ENCODE measurements around the gene PASK.

PASK gene

DNA sequence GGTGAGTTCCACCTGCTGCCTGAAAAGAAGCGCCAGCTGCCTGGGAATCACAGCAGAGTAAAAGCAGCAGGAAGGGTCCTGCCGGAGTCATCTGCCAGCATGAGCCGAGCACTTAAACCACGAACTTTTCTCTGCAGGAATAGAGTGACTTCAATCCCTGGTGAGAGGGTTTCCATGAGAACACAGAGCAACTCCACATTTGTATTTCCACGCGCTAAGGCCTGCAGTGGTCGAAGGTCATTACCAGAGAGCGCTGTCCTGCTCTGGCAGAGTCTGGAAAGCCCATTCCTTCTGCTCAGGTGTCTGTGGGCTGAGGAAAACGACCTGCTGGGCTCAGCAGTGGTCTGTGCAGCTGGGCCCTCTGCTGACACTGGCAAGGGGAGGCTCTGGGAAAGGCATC, 6.7 kb downstream of the PASK start:
- DNase-seq (ENCODE audit: low read depth), result no peak
- H3K4me3 ChIP-seq (ENCODE audit: low read depth, low read length), result no peak overlapping the region
- TF ChIP-seq CTCF (IDR thresholded peaks at IDR 0.05; ENCODE audit: low read depth, low read length, missing control alignments), result no peak
- in situ Hi-C loops (cut with HindIII; ENCODE audit: low sequenced_read_pairs), result loop anchor here (5.0 kb wide), 1 partner anchor 45 kb away; no protein-coding TSS in a partner anchor

DNA sequence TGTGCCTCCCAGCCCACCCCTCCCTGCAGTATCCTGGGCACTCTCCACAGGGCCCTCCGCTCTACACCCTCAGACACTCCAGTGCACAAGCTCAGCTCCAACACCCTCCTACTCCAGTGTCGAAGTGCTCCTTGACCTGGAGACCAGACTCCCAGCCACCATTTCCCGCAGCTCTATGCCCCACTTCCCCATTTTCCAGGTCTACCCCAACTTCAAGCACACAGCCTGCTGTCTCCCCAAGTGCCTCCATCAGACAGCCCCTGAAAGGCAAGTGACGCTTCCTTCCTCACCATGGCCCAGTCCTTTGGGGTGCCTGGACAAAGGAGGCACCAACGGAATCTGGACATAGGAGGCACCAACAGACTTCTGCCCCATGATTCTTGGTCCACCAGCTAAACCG, 7.2 kb downstream of the PASK start:
- no peak overlapping the region for H3K4me3 ChIP-seq (ENCODE audit: low read depth, low read length)
- DNase-seq (ENCODE audit: low read depth), result no peak
- TF ChIP-seq CTCF (IDR thresholded peaks at IDR 0.05; ENCODE audit: low read depth, low read length, missing control alignments), result no peak
- in situ Hi-C loops (cut with HindIII; ENCODE audit: low sequenced_read_pairs), result loop anchor here (5.0 kb wide), 1 partner anchor 45 kb away; no protein-coding TSS in a partner anchor

- H3K4me3 ChIP-seq (ENCODE audit: low read depth, low read length), result no peak overlapping the region
- no peak for DNase-seq (ENCODE audit: low read depth)
- in situ Hi-C loops (cut with HindIII; ENCODE audit: low sequenced_read_pairs), result loop anchor here (5.0 kb wide), 1 partner anchor 44 kb away; no protein-coding TSS in a partner anchor
- no peak for TF ChIP-seq CTCF (IDR thresholded peaks at IDR 0.05; ENCODE audit: low read depth, low read length, missing control alignments)
Observed at GRCh38 chr2:241141214-241141770, 8.0 kb downstream of the PASK start.

DNA sequence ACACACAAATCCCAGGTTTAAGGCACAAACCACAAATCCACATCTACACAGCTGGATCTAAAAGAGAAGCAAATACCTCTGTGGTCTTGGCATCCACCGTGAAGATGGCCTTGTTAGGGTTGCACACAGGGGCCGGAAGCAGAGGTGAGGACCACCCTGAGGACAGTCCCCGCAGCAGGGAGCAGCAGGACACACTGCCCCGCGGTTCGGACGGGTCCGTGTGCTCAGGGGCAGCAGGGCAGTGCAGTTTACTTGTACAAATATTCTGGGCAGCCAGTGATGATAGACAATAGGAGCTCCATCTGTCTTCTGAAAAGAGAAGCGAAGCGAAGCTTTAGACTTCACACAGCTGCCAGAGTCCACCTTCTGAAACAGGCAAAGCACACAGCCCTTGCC, 8.8 kb downstream of the PASK start:
- no peak overlapping the region for H3K4me3 ChIP-seq (ENCODE audit: low read depth, low read length)
- TF ChIP-seq CTCF (IDR thresholded peaks at IDR 0.05; ENCODE audit: low read depth, low read length, missing control alignments), result no peak
- DNase-seq (ENCODE audit: low read depth), result no peak
- in situ Hi-C loops (cut with HindIII; ENCODE audit: low sequenced_read_pairs), result loop anchor here (5.0 kb wide), 1 partner anchor 43 kb away; no protein-coding TSS in a partner anchor

- no peak for TF ChIP-seq CTCF (IDR thresholded peaks at IDR 0.05; ENCODE audit: low read depth, low read length, missing control alignments)
- in situ Hi-C loops (cut with HindIII; ENCODE audit: low sequenced_read_pairs), result loop anchor here (5.0 kb wide), 1 partner anchor 42 kb away; no protein-coding TSS in a partner anchor
- no peak for DNase-seq (ENCODE audit: low read depth)
- H3K4me3 ChIP-seq (ENCODE audit: low read depth, low read length), result no peak overlapping the region
Observed at GRCh38 chr2:241139531-241140444, 9.5 kb downstream of the PASK start.

DNA sequence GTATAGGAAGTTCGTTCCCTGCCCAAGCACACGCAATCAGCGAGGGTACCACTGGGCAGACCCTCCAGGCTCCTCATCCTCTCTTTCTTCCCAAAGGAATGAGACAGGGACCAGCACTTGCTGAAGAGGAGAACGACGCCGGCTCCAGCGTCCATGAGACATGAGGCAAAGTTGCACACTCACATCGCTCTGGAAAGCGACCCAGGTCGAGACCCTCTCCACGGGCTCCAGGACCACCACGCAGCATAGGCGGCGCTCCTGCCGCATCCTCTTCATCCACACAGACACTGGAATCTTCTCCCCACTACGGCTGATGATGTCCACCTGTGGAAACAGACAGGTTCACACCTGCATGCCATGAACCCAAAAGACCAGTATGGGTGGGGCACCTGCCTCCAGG, 10.8 kb downstream of the PASK start:
- TF ChIP-seq CTCF (IDR thresholded peaks at IDR 0.05; ENCODE audit: low read depth, low read length, missing control alignments), result no peak
- in situ Hi-C loops (cut with HindIII; ENCODE audit: low sequenced_read_pairs), result no loop called here
- no peak overlapping the region for H3K4me3 ChIP-seq (ENCODE audit: low read depth, low read length)
- no peak for DNase-seq (ENCODE audit: low read depth)

Measured in astrocyte of the cerebellum (primary cell).